ENCODE data around the gene TM7SF2. TPM values are rescaled to one million over a fixed set of nuclear protein-coding genes. Genes with fewer than 3 reads are reported as not detected.
A peak's percentile ranks its signal among the peaks of the same experiment; 100 is the strongest.

The TM7SF2 gene
- total and polyA plus RNA-seq, 2 donors from 2014 or later, result 20.9 to 88.2 TPM

DNA sequence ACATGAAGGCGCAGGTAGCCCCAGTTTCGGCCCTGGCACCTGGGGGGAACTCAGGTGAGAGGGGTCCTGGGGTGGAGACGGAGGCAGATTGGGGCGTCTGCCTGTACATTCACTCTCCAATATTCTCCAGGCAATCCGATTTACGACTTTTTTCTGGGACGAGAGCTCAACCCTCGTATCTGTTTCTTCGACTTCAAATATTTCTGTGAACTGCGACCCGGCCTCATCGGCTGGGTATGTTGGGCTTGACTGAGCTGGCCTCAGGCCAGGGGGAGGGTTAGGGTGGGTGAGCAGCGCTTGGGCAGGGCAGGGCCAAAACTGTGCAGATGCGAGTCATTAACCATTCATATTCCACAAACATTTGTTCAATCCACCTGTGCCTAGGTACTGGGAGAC, 1.7 kb downstream of the TM7SF2 start:
- Histone ChIP-seq H3K4me3 (ENCODE audit: low read length in 3 of 3) (peak overlapping the region in 1 of 3 donors; percentile 63), H3K36me3 (ENCODE audit: control insufficient read depth in 2 of 3, insufficient read depth in 3 of 3, low read length in 3 of 3) (peaks cover 0 to 6% (median 0%) of the 10 kb centered on the region in 3 donors), H3K9ac (ENCODE audit: low read length in 3 of 3) (peak overlapping the region in 2 of 3 donors; percentile 11 to 77), H3K27ac (ENCODE audit: low read depth in 2 of 2, low read length in 2 of 2) (peak overlapping the region; percentile 69 to 72), H3K27me3 (ENCODE audit: control insufficient read depth, insufficient read depth, low read length) (no peaks in the 10 kb centered on the region), H3K9me3 (ENCODE audit: control insufficient read depth in 2 of 3, insufficient read depth in 1 of 3, low read length in 3 of 3) (no peaks in the 10 kb centered on the region), H3K4me1 (ENCODE audit: control insufficient read depth in 2 of 3, insufficient read depth in 2 of 3, low read depth in 1 of 3, low read length in 3 of 3) (peaks cover 0 to 43% (median 10%) of the 10 kb centered on the region in 3 donors)
- DNase-seq (peak; percentile 58 to 86 (median 76)), FAIRE-seq (no peak)
- TF ChIP-seq CTCF (IDR thresholded peaks at IDR 0.05; ENCODE audit: borderline replicate concordance, extremely low read depth, insufficient read depth), result no peak
- intact Hi-C loops (cut with DNase I), result no loop called here

- no peak for TF ChIP-seq CTCF (IDR thresholded peaks at IDR 0.05; ENCODE audit: borderline replicate concordance, extremely low read depth, insufficient read depth)
- no peaks in the 10 kb centered on the region for H3K27me3 ChIP-seq (ENCODE audit: control insufficient read depth, insufficient read depth, low read length)
- intact Hi-C loops (cut with DNase I), result no loop called here
- no peak overlapping the region for H3K27ac ChIP-seq (ENCODE audit: low read depth in 2 of 2, low read length in 2 of 2)
- H3K4me3 ChIP-seq (ENCODE audit: low read length in 3 of 3), result no peak overlapping the region
- DNase-seq (no peak), FAIRE-seq (no peak)
- H3K9ac ChIP-seq (ENCODE audit: low read length in 3 of 3), result no peak overlapping the region
- H3K4me1 ChIP-seq (ENCODE audit: control insufficient read depth in 2 of 3, insufficient read depth in 2 of 3, low read depth in 1 of 3, low read length in 3 of 3), result peaks cover 0 to 43% (median 10%) of the 10 kb centered on the region in 3 donors
- no peaks in the 10 kb centered on the region for H3K9me3 ChIP-seq (ENCODE audit: control insufficient read depth in 2 of 3, insufficient read depth in 1 of 3, low read length in 3 of 3)
- peaks cover 0 to 10% (median 0%) of the 10 kb centered on the region in 3 donors for H3K36me3 ChIP-seq (ENCODE audit: control insufficient read depth in 2 of 3, insufficient read depth in 3 of 3, low read length in 3 of 3)
Observed at GRCh38 chr11:65113839-65114238, 2.2 kb downstream of the TM7SF2 start.

- Histone ChIP-seq H3K4me3 (ENCODE audit: low read length in 3 of 3) (no peak overlapping the region), H3K27ac (ENCODE audit: low read depth in 2 of 2, low read length in 2 of 2) (no peak overlapping the region), H3K4me1 (ENCODE audit: control insufficient read depth in 2 of 3, insufficient read depth in 2 of 3, low read depth in 1 of 3, low read length in 3 of 3) (peaks cover 0 to 43% (median 10%) of the 10 kb centered on the region in 3 donors), H3K36me3 (ENCODE audit: control insufficient read depth in 2 of 3, insufficient read depth in 3 of 3, low read length in 3 of 3) (peaks cover 0 to 10% (median 2%) of the 10 kb centered on the region in 3 donors), H3K27me3 (ENCODE audit: control insufficient read depth, insufficient read depth, low read length) (no peaks in the 10 kb centered on the region), H3K9ac (ENCODE audit: low read length in 3 of 3) (peak overlapping the region in 1 of 3 donors; percentile 26), H3K9me3 (ENCODE audit: control insufficient read depth in 2 of 3, insufficient read depth in 1 of 3, low read length in 3 of 3) (no peaks in the 10 kb centered on the region)
- peak in 1 of 5 donors; percentile 44 for DNase-seq
- TF ChIP-seq CTCF (IDR thresholded peaks at IDR 0.05; ENCODE audit: borderline replicate concordance, extremely low read depth, insufficient read depth), result no peak
- FAIRE-seq, result no peak
- intact Hi-C loops (cut with DNase I), result no loop called here
Observed at GRCh38 chr11:65114538-65115171, 3.0 kb downstream of the TM7SF2 start.
